ENCODE data around the gene NEURL3.

The NEURL3 gene

GRCh38 chr2:96537734-96538486 is 32.8 kb upstream of the NEURL3 start:
- TF ChIP-seq CTCF (IDR thresholded peaks at IDR 0.05; ENCODE audit: insufficient read depth, low read length, missing control alignments), result no peak
- CTCF ChIA-PET, result interaction anchor here (1.0 to 18.6 kb wide), 6 partner anchors 8 to 575 kb away, joined by 3 to 257 read pairs (median 4); partner anchors contain the start of gene ANKRD36
- H3K4me3 ChIP-seq (ENCODE audit: low read depth, low read length), result peak overlapping the region; percentile 70
- POLR2A ChIA-PET, result interaction anchor here (1.1 kb wide), 1 partner anchor 10 kb away, joined by 4 read pairs; no protein-coding TSS in a partner anchor
- no peak for DNase-seq (ENCODE audit: low read depth, low spot score)

GRCh38 chr2:96537066-96537733 is 32.0 kb upstream of the NEURL3 start:
- no peak for DNase-seq (ENCODE audit: low read depth, low spot score)
- peak overlapping the region; percentile 70 for H3K4me3 ChIP-seq (ENCODE audit: low read depth, low read length)
- POLR2A ChIA-PET, result interaction anchor here (1.1 kb wide), 1 partner anchor 11 kb away, joined by 4 read pairs; no protein-coding TSS in a partner anchor
- CTCF ChIA-PET, result interaction anchor here (0.6 to 18.6 kb wide), 6 partner anchors 9 to 575 kb away, joined by 3 to 257 read pairs (median 4); partner anchors contain the start of gene ANKRD36
- no peak for TF ChIP-seq CTCF (IDR thresholded peaks at IDR 0.05; ENCODE audit: insufficient read depth, low read length, missing control alignments)

- no peak for DNase-seq (ENCODE audit: low read depth, low spot score)
- peak within 1 kb of the TSS; percentile 70 for H3K4me3 ChIP-seq (ENCODE audit: low read depth, low read length)
- POLR2A ChIA-PET, result no interaction called here
Observed at GRCh38 chr2:96536445-96537065, 31.4 kb upstream of the NEURL3 start, which contains the start of gene ARID5A. Gene ARID5A, plus strand, starts transcription at chr2:96536752. Its CDS starts 75 bp downstream, at chr2:96536827.

GRCh38 chr2:96535331-96535730 is 30.2 kb upstream of the NEURL3 start:
- ChIA-PET CTCF (interaction anchor here (0.8 to 18.6 kb wide), 3 partner anchors 9 to 25 kb away, joined by 3 to 257 read pairs (median 98); no protein-coding TSS in a partner anchor), POLR2A (no interaction called here)
- H3K4me3 ChIP-seq (ENCODE audit: low read depth, low read length), result no peak overlapping the region
- DNase-seq (ENCODE audit: low read depth, low spot score), result no peak
- TF ChIP-seq CTCF (IDR thresholded peaks at IDR 0.05; ENCODE audit: insufficient read depth, low read length, missing control alignments), result no peak

More at GRCh38 chr2:96536445-96537065, 31.4 kb upstream of the NEURL3 start, which contains the start of gene ARID5A:
- TF ChIP-seq CTCF (IDR thresholded peaks at IDR 0.05; ENCODE audit: insufficient read depth, low read length, missing control alignments), result peak; percentile 18
- CTCF ChIA-PET, result interaction anchor here (0.6 to 18.6 kb wide), 2 partner anchors 17 to 24 kb away, joined by 3 to 257 read pairs; no protein-coding TSS in a partner anchor

- TF ChIP-seq CTCF (IDR thresholded peaks at IDR 0.05; ENCODE audit: insufficient read depth, low read length, missing control alignments), result no peak
- ChIA-PET CTCF (interaction anchor here (0.8 to 18.6 kb wide), 4 partner anchors 8 to 396 kb away, joined by 3 to 257 read pairs (median 50); partner anchors contain the start of gene ASTL), POLR2A (no interaction called here)
- H3K4me3 ChIP-seq (ENCODE audit: low read depth, low read length), result no peak overlapping the region
- DNase-seq (ENCODE audit: low read depth, low spot score), result no peak
Observed at GRCh38 chr2:96534701-96535181, 29.6 kb upstream of the NEURL3 start.
